Measurements from ENCODE around the gene TRPM5.

The TRPM5 gene

GRCh38 chr11:2466869-2467694 lies 22.8 kb upstream of the TRPM5 start:
- Histone ChIP-seq H3K4me3 (replicated peaks; ENCODE audit: low read depth, low read length) (no peak overlapping the region), H3K36me3 (ENCODE audit: control insufficient read depth, insufficient read depth, low read length) (no peaks in the 10 kb centered on the region), H3K27me3 (replicated peaks; ENCODE audit: control insufficient read depth, insufficient read depth, low read length) (no peaks in the 10 kb centered on the region; the same call in 1 of the 2 replicates)
- no peak for DNase-seq (ENCODE audit: extremely low read depth, insufficient read length)
- TF ChIP-seq CTCF (IDR thresholded peaks at IDR 0.05; ENCODE audit: insufficient read depth, low read length, poor library complexity, severe bottlenecking), result no peak

- TF ChIP-seq CTCF (IDR thresholded peaks at IDR 0.05; ENCODE audit: insufficient read depth, low read length, poor library complexity, severe bottlenecking), result no peak
- no peak for DNase-seq (ENCODE audit: extremely low read depth, insufficient read length)
- Histone ChIP-seq H3K4me3 (replicated peaks; ENCODE audit: low read depth, low read length) (no peak overlapping the region), H3K36me3 (ENCODE audit: control insufficient read depth, insufficient read depth, low read length) (no peaks in the 10 kb centered on the region), H3K27me3 (replicated peaks; ENCODE audit: control insufficient read depth, insufficient read depth, low read length) (no peaks in the 10 kb centered on the region; the same call in 1 of the 2 replicates)
These were observed 21.9 kb upstream of the TRPM5 start for GRCh38 chr11:2466069-2466801.

- Histone ChIP-seq H3K4me3 (replicated peaks; ENCODE audit: low read depth, low read length) (no peak overlapping the region), H3K36me3 (ENCODE audit: control insufficient read depth, insufficient read depth, low read length) (no peaks in the 10 kb centered on the region), H3K27me3 (replicated peaks; ENCODE audit: control insufficient read depth, insufficient read depth, low read length) (no peaks in the 10 kb centered on the region; the same call in 1 of the 2 replicates)
- no peak for DNase-seq (ENCODE audit: extremely low read depth, insufficient read length)
- no peak for TF ChIP-seq CTCF (IDR thresholded peaks at IDR 0.05; ENCODE audit: insufficient read depth, low read length, poor library complexity, severe bottlenecking)
These were observed 21.1 kb upstream of the TRPM5 start for GRCh38 chr11:2465202-2466068.

- H3K27me3 ChIP-seq (replicated peaks; ENCODE audit: control insufficient read depth, insufficient read depth, low read length), result no peaks in the 10 kb centered on the region; the same call in 1 of the 2 replicates
- H3K36me3 ChIP-seq (ENCODE audit: control insufficient read depth, insufficient read depth, low read length), result no peaks in the 10 kb centered on the region
- TF ChIP-seq CTCF (IDR thresholded peaks at IDR 0.05; ENCODE audit: insufficient read depth, low read length, poor library complexity, severe bottlenecking), result no peak
- no peak for DNase-seq (ENCODE audit: extremely low read depth, insufficient read length)
- no peak overlapping the region for H3K4me3 ChIP-seq (replicated peaks; ENCODE audit: low read depth, low read length)
These were observed 20.3 kb upstream of the TRPM5 start for GRCh38 chr11:2464451-2465165.

- DNase-seq (ENCODE audit: extremely low read depth, insufficient read length), result no peak
- Histone ChIP-seq H3K36me3 (ENCODE audit: control insufficient read depth, insufficient read depth, low read length) (no peaks in the 10 kb centered on the region), H3K27me3 (replicated peaks; ENCODE audit: control insufficient read depth, insufficient read depth, low read length) (no peaks in the 10 kb centered on the region; the same call in none of the 2 replicates), H3K4me3 (replicated peaks; ENCODE audit: low read depth, low read length) (no peak overlapping the region)
- no peak for TF ChIP-seq CTCF (IDR thresholded peaks at IDR 0.05; ENCODE audit: insufficient read depth, low read length, poor library complexity, severe bottlenecking)
These were observed 19.5 kb upstream of the TRPM5 start for GRCh38 chr11:2463766-2464277.

All from GM06990 (cell line).